Measurements from ENCODE around the gene MEF2A.

GRCh38 chr15:99721104-99721778 is 155.5 kb downstream of the MEF2A start:
- no peak for TF ChIP-seq CTCF (IDR thresholded peaks at IDR 0.05)
- no peak for TF ChIP-seq POLR2A (IDR thresholded peaks at IDR 0.05)
